HG03066 (cell line): ENCODE data around the gene GRK4.
"Not testable (repeated sequence)": the region's sequence is repeated elsewhere in the genome, so short reads cannot be mapped to it uniquely, and the experiment has no call there.

Experiments
- ATAC-seq: cut with Tn5 transposase; IDR thresholded peaks from one replicate; pipeline ENCODE4 v1.9.1; 2021; ENCODE audit warnings: low read depth; ENCODE audit not compliant: unreplicated experiment

The GRK4 gene

DNA sequence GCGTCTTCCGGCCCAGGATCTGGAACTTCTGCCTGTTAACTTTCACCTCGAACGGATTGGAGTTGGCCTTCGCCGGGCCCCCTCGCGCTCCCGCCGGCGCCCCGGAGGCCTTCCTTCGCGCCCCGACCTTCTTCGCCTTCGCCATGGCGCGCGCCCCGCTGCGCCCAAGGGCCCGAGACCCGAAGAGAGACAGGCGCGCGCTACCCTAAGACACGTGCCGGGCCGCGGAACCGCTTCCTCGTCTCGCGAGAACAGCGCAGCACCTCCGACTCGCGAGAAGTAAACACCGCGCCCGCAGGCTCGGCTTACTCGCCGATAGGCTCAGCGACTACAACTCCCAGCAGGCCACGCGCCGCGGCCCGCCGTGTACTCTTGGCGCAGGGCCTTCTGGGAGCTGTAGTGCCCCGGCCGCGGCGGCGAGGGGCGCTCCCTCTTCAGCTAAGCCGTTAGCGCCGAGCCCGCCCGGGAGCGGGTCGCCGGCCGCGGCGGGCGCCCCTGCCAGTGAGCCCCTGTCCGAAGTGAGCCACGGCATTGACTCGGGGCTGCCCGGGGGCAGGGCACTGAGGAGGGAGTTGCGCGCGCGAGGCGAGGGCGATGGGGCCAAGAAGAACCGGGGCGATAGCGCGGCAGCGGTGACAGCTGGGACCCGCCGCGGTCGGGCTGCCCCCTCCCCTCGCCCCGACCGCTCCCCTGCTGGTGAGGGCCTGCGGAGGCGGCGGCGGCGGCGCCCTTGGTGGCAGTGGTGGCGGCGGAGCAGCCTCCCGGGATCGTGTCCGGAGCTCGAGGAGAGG lies at the start of gene GRK4, which contains the start of gene NOP14:
Gene GRK4, plus strand, starts transcription at position 397 of the 791 bp plus-strand sequence. CDS start 500 bp downstream, outside the sequence.
Gene NOP14, minus strand, starts transcription at position 232 of the 791 bp plus-strand sequence. Its CDS starts 87 bp downstream, at position 145.
- ATAC-seq: peak; percentile 94

GRCh38 chr4:2914256-2915126 lies 48.9 kb upstream of the GRK4 start:
- no peak for ATAC-seq

DNA sequence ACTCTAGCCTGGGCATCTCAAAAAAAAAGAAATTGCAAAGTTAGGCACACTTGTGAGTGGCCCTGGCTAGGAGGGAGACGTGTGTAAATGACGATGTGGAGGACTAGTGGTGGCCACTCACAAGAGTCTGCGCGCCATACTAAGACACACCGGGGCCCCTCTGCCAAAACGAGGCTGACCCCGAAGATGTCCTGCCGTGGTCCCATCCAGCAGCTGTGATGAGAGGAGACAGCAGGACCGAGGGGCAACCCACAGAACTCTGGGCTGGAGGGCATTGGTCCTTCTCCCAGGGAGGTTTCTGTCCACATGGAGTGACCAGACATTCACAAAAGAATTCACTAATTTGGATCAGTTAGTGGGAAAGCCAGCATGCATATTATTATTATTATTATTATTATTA lies 47.6 kb upstream of the GRK4 start:
- no peak for ATAC-seq

GRCh38 chr4:2916696-2917095 lies 46.7 kb upstream of the GRK4 start:
- ATAC-seq: not testable (repeated sequence)

DNA sequence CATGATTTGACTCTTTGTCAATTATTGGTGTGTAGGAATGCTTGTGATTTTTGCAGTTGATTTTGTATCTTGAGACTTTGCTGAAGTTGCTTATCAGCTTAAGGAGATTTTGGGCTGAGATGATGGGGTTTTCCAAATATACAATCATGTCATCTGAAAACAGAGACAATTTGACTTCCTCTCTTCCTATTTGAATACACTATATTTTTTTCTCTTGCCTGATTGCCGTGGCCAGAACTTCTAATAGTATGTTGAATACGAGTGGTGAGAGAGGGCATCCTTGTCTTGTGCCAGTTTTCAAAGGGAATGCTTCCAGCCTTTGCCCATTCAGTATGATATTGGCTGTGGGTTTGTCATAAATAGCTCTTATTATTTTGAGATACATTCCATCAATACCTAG lies 45.1 kb upstream of the GRK4 start:
- not testable (repeated sequence) for ATAC-seq

- not testable (repeated sequence) for ATAC-seq
Measured at GRCh38 chr4:2918714-2919113, 44.7 kb upstream of the GRK4 start.

- ATAC-seq: not testable (repeated sequence)
Measured at GRCh38 chr4:2922453-2923101, 40.8 kb upstream of the GRK4 start.

- no peak for ATAC-seq
Measured at GRCh38 chr4:2923141-2923551, 40.2 kb upstream of the GRK4 start.

- ATAC-seq: no peak
Measured at GRCh38 chr4:2923668-2924173, 39.6 kb upstream of the GRK4 start.

DNA sequence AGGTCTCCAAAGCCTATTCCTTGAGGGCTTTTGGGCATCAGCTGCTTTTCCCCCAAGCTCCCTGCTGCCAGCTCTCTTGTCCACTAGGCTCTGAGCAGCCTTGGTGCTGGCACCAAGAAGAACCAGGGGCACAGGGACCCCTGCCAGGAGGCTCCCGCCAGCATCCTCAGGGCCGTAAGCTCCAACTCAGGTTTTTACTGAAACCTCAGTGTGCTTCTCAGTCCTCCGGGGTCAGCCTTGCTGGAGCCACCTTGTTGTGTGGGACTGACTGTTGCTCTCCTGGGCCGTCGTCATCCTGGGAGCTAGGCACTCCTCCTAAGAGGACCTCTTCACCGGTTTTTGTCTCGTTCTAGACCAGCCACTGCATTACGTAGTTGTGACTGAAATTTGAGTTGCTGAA lies 39.1 kb upstream of the GRK4 start:
- no peak for ATAC-seq

DNA sequence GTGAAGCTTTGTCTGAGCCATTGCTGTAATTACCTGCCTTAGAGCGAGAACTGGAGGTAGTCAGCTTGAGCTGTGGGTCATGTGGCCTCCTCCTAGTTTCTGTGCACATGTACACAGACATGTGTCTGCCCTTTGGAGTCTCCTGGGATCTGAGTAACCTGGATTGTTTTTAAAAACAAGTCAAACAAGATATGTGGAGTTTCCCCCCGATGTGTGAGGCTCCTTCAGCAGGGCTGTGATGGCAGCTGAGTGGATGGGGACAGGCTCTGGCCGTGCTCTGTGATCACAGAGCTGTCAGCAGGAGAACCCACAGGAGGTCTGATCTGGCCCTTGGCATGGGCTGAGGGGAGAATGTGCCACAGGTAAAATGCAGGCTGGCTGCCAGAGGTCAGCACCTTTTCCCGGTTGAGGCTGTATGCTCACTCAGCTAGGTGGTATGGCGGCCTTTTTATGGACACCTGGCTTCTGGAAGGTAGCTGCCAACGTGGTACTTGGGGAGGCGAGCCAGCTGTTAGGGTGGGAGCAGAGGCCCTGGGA lies 38.5 kb upstream of the GRK4 start:
- ATAC-seq: no peak

- ATAC-seq: no peak
Measured at GRCh38 chr4:2925496-2925895, 37.9 kb upstream of the GRK4 start.

DNA sequence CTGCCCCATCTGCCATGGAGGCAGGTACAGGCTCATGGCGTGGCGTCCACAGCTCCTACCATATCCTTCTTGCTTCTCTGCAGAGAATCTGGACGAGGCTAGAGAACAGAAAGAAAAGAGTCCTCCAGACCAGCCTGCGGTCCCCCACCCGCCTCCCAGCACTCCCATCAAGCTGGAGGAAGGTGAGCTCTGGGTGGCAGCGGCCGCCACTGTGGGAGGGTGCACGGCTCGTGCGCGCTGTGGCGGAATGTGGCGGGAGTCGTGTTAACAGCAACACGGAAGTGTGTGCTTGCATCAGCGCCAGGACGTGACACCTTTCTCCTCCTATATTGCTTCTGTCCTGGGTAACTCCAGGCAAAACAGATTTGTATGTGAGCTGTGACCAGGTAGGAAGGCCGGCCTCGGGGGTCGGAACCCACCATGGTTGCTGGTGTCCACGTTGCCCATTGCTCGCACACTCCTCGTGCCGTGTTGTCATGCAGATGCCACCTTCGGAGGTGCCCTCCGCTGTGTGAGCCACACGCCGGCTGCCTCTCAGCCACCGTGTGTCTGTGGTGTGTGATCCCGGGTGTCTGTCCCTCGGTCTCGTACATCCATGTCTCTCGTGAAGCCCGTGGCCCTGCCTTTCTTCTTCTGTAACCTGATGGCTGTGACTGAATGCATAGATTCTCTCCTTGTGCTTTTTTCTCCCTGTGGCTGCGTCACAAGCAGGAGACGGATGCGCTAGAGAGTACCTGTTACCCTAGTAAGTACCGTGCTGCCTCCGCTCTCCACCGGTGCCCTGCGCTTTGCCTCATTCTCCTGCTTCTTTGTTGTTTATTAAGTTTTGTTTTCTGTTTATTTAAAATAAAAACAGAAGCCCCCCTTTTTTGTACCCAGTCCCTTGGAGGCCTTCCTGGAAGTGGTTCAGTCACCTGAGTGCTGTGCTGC lies 37.2 kb upstream of the GRK4 start:
- ATAC-seq: no peak

GRCh38 chr4:2927016-2927695 lies 36.2 kb upstream of the GRK4 start:
- no peak for ATAC-seq

GRCh38 chr4:2927696-2928075 lies 35.7 kb upstream of the GRK4 start:
- ATAC-seq: no peak

DNA sequence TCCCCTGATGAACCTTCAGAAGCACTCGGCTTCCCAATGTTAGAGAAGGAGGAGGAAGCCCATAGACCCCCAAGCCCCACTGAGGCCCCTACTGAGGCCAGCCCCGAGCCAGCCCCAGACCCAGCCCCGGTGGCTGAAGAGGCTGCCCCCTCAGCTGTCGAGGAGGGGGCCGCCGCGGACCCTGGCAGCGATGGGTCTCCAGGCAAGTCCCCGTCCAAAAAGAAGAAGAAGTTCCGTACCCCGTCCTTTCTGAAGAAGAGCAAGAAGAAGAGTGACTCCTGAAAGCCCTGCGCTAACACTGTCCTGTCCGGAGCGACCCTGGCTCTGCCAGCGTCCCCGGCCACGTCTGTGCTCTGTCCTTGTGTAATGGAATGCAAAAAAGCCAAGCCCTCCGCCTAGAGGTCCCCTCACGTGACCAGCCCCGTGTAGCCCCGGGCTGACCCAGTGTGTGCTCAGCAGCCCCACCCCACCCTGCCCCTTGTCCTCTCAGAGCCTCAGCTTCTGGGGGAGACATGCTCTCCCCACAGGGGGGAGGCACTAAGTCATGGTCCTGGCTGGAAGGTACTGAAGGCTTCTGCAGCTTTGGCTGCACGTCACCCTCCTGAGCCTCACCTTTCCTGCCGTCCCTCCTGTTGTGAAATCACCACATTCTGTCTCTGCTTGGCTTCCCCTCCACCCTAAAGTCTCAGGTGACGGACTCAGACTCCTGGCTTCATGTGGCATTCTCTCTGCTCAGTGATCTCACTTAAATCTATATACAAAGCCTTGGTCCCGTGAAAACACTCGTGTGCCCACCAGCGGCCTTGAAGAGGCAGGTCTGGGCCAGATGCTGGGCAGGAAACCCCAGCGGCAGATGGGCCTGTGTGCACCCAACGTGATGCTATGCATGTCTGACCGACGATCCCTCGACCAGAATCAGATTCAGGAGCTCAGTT lies 34.9 kb upstream of the GRK4 start:
- no peak for ATAC-seq

DNA sequence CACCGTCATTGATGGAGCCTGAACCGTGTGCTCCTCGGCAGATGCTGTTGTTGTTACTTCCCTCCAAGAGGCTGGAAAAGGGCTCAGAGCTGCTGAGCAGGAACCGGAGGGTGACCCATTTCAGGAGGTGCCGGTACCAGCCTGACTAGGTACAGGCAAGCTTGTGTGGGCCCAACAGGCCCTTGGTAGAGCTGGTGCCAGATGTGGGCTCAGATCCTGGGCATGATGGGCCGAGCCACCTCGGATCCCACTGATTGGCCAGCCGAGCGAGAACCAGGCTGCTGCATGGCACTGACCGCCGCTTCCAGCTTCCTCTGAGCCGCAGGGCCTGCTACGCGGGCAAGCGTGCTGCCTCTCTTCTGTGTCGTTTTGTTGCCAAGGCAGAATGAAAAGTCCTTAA lies 33.9 kb upstream of the GRK4 start:
- ATAC-seq: no peak
